Keratinocyte (primary cell): Measurements from ENCODE around the gene KCNK7. TPM values are rescaled to one million over a fixed set of nuclear protein-coding genes. Genes with fewer than 3 reads are reported as not detected.
A peak's percentile ranks its signal among the peaks of the same experiment; 100 is the strongest.

ENCODE experiments used
- DNase-seq: peaks from one replicate; pipeline ENCODE4 v3.0.0-alpha.2; 2011; ENCODE audit warnings: low read depth, missing footprints, low spot score
- FAIRE-seq: peaks from 2 replicates; lab custom pipeline; 2011; peaks lifted over from hg19 to GRCh38; lab: Jason Lieb, UNC
- H2AFZ ChIP-seq: 2 replicates; pipeline ENCODE4 v1.6.0; 2012; ENCODE audit warnings: low read length, control low read depth, inconsistent platforms; ENCODE audit not compliant: control insufficient read depth
- H3K27ac ChIP-seq: 2 replicates; pipeline ENCODE4 v1.5.1; 2011; ENCODE audit warnings: low read length; ENCODE audit not compliant: control insufficient read depth, insufficient read depth
- H3K27me3 ChIP-seq: 3 replicates; pipeline ENCODE4 v1.6.0; 2011; ENCODE audit warnings: low read length; ENCODE audit not compliant: control insufficient read depth, insufficient read depth; ENCODE audit errors: extremely low read depth
- H3K36me3 ChIP-seq, 2 experiments: 2 replicates in 1 of 2; 3 replicates in 1 of 2; pipeline ENCODE4 v1.5.1; 2011; ENCODE audit warnings: low read length in 2 of 2, mild to moderate bottlenecking in 1 of 2; ENCODE audit not compliant: control insufficient read depth in 2 of 2, insufficient read depth in 2 of 2; ENCODE audit errors: extremely low read depth in 1 of 2
- H3K4me1 ChIP-seq: 3 replicates; pipeline ENCODE4 v1.5.1; 2011; ENCODE audit warnings: low read length; ENCODE audit not compliant: control insufficient read depth, insufficient read depth; ENCODE audit errors: extremely low read depth
- H3K4me2 ChIP-seq: 3 replicates; pipeline ENCODE4 v1.6.0; 2011; ENCODE audit warnings: low read depth, low read length; ENCODE audit not compliant: control insufficient read depth, insufficient read depth; ENCODE audit errors: extremely low read depth
- H3K4me3 ChIP-seq, 3 experiments: fragments of 200-600 bp in 1 of 3; sonication (generic) in 1 of 3; 2 replicates in 2 of 3; 3 replicates in 1 of 3; pipeline ENCODE4 v1.5.1; 2011 to 2016; ENCODE audit warnings: low read length in 3 of 3, mild to moderate bottlenecking in 3 of 3, control low read depth in 2 of 3, inconsistent platforms in 1 of 3, low read depth in 1 of 3, mixed read lengths in 1 of 3, mixed run types in 1 of 3, moderate library complexity in 1 of 3; ENCODE audit not compliant: control insufficient read depth in 2 of 3, insufficient read depth in 2 of 3; ENCODE audit errors: extremely low read depth in 1 of 3
- H3K79me2 ChIP-seq: 2 replicates; pipeline ENCODE4 v1.6.0; 2012; ENCODE audit warnings: low read length; ENCODE audit not compliant: control insufficient read depth, insufficient read depth
- H3K9ac ChIP-seq: 3 replicates; pipeline ENCODE4 v1.6.0; 2011; ENCODE audit warnings: low read length; ENCODE audit not compliant: control insufficient read depth, insufficient read depth; ENCODE audit errors: extremely low read depth
- H3K9me1 ChIP-seq: 3 replicates; pipeline ENCODE4 v1.6.0; 2011; ENCODE audit warnings: low read length; ENCODE audit not compliant: control insufficient read depth, insufficient read depth; ENCODE audit errors: extremely low read depth
- H3K9me3 ChIP-seq: 2 replicates; pipeline ENCODE4 v1.5.1; 2012; ENCODE audit warnings: low read depth, low read length; ENCODE audit not compliant: control insufficient read depth
- H4K20me1 ChIP-seq: 3 replicates; pipeline ENCODE4 v1.6.0; 2011; ENCODE audit warnings: low read length; ENCODE audit not compliant: control insufficient read depth, insufficient read depth; ENCODE audit errors: extremely low read depth
- CTCF ChIP-seq, 3 experiments: IDR thresholded peaks in 1 of 3; conservative IDR thresholded peaks in 1 of 3; optimal IDR thresholded peaks in 1 of 3; 2 replicates in 2 of 3; 3 replicates in 1 of 3; pipeline versions ENCODE3 to v1.5.1; 2011; ENCODE audit warnings: low read length in 3 of 3, mild to moderate bottlenecking in 3 of 3, moderate library complexity in 2 of 3, control low read depth in 1 of 3, inconsistent platforms in 1 of 3; ENCODE audit not compliant: insufficient read depth in 2 of 3; ENCODE audit errors: extremely low read depth in 1 of 3
- EZH2 ChIP-seq: IDR thresholded peaks from one replicate; pipeline ENCODE4 v1.6.1; 2012; ENCODE audit warnings: inconsistent platforms, mild to moderate bottlenecking, low read length, moderate library complexity
- dilution Hi-C: fragments of 300-500 bp; cut with MboI; formaldehyde crosslinking; loops from one replicate; pipeline ENCODE4 v1.7.0; 2020; ENCODE audit warnings: low sequenced_read_pairs; ENCODE audit not compliant: extremely low pct_ligation_motif_present
- polyA plus RNA-seq, 5 experiments: library from polyadenylated mRNA; depleted of rRNA in 3 of 5; stranded (reverse) in 3 of 5; stranded (forward) in 1 of 5; unstranded in 1 of 5; fragments of >200 nt; gene quantifications; 1 replicate in 1 of 5; 2 replicates in 3 of 5; 3 replicates in 1 of 5; pipeline versions ENCODE4 v1.2.1 to v1.2.3, GENCODE V29; 2011 to 2012; ENCODE audit warnings: missing spikeins in 2 of 5, low read depth in 1 of 5, low replicate concordance in 1 of 5

The KCNK7 gene
- polyA plus RNA-seq, 1 donor (not counting 4 experiments of a cell fraction or from before 2014, with no cell fraction given), result 0.46 TPM

GRCh38 chr11:65571420-65571819 lies 24.2 kb downstream of the KCNK7 start:
- peak overlapping the region; percentile 100 for H3K4me2 ChIP-seq
- H3K79me2 ChIP-seq, result peaks cover 43% of the 10 kb centered on the region
- no peaks in the 10 kb centered on the region for H3K9me1 ChIP-seq
- FAIRE-seq (no peak), DNase-seq (no peak)
- H3K4me3 ChIP-seq, result peak overlapping the region; percentile 85 to 90 (median 88)
- H3K27me3 ChIP-seq, result no peaks in the 10 kb centered on the region
- dilution Hi-C loops, result no loop called here
- peak overlapping the region; percentile 92 for H3K9ac ChIP-seq
- H4K20me1 ChIP-seq, result peaks cover 5% of the 10 kb centered on the region
- no peaks in the 10 kb centered on the region for H3K9me3 ChIP-seq
- peaks cover 49% of the 10 kb centered on the region for H3K4me1 ChIP-seq
- no peak overlapping the region for H2AFZ ChIP-seq
- no peak for TF ChIP-seq CTCF (optimal IDR thresholded peaks at IDR 0.05 in 1 of 3, IDR thresholded peaks at IDR 0.05 in 1 of 3, conservative IDR thresholded peaks at IDR 0.05 in 1 of 3; ENCODE audit: extremely low read depth in 1 of 3, insufficient read depth in 2 of 3, low read length in 3 of 3)
- TF ChIP-seq EZH2, result no peak
- peak overlapping the region; percentile 92 for H3K27ac ChIP-seq
- H3K36me3 ChIP-seq, result peaks cover 0 to 2% of the 10 kb centered on the region in 2 experiments

GRCh38 chr11:65569973-65570918 lies 25.4 kb downstream of the KCNK7 start, which contains the start of gene ZNRD2:
Gene ZNRD2 (plus strand): TSS chr11:65570477. CDS start chr11:65570492, 15 bp downstream.
- H3K4me1 ChIP-seq, result peaks cover 53% of the 10 kb centered on the region

More at GRCh38 chr11:65569973-65570918, 25.4 kb downstream of the KCNK7 start, which contains the start of gene ZNRD2:
- TF ChIP-seq EZH2 (no peak), CTCF (optimal IDR thresholded peaks at IDR 0.05 in 1 of 3, IDR thresholded peaks at IDR 0.05 in 1 of 3, conservative IDR thresholded peaks at IDR 0.05 in 1 of 3; ENCODE audit: extremely low read depth in 1 of 3, insufficient read depth in 2 of 3, low read length in 3 of 3) (peak in 2 of 3 experiments; percentile 14 to 27)
- peaks cover 44% of the 10 kb centered on the region for H3K79me2 ChIP-seq
- peak within 1 kb of the TSS; percentile 92 for H3K9ac ChIP-seq
- peak within 1 kb of the TSS; percentile 100 for H3K4me2 ChIP-seq
- peak within 1 kb of the TSS; percentile 85 to 90 (median 88) for H3K4me3 ChIP-seq
- H2AFZ ChIP-seq, result peak within 1 kb of the TSS; percentile 96
- dilution Hi-C loops, result no loop called here
- DNase-seq (peak; percentile 79), FAIRE-seq (peak; percentile 41)
- no peaks in the 10 kb centered on the region for H3K9me1 ChIP-seq
- no peaks in the 10 kb centered on the region for H3K27me3 ChIP-seq
- H3K9me3 ChIP-seq, result no peaks in the 10 kb centered on the region
- H3K36me3 ChIP-seq, result peaks cover 0 to 2% of the 10 kb centered on the region in 2 experiments
- peaks cover 5% of the 10 kb centered on the region for H4K20me1 ChIP-seq
- H3K27ac ChIP-seq, result peak within 1 kb of the TSS; percentile 92
